Measurements from ENCODE around the gene GOLM1. TPM values are rescaled to one million over a fixed set of nuclear protein-coding genes. Genes with fewer than 3 reads are reported as not detected.
"Not testable (repeated sequence)": the region's sequence is repeated elsewhere in the genome, so short reads cannot be mapped to it uniquely, and the experiment has no call there.

GOLM1 gene, protein sequence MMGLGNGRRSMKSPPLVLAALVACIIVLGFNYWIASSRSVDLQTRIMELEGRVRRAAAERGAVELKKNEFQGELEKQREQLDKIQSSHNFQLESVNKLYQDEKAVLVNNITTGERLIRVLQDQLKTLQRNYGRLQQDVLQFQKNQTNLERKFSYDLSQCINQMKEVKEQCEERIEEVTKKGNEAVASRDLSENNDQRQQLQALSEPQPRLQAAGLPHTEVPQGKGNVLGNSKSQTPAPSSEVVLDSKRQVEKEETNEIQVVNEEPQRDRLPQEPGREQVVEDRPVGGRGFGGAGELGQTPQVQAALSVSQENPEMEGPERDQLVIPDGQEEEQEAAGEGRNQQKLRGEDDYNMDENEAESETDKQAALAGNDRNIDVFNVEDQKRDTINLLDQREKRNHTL
- 44.4 and 57.4 TPM in 2 replicates for total RNA-seq (2014; rRNA removed; shearing (Covaris generic); ENCODE audit: low replicate concordance)

DNA sequence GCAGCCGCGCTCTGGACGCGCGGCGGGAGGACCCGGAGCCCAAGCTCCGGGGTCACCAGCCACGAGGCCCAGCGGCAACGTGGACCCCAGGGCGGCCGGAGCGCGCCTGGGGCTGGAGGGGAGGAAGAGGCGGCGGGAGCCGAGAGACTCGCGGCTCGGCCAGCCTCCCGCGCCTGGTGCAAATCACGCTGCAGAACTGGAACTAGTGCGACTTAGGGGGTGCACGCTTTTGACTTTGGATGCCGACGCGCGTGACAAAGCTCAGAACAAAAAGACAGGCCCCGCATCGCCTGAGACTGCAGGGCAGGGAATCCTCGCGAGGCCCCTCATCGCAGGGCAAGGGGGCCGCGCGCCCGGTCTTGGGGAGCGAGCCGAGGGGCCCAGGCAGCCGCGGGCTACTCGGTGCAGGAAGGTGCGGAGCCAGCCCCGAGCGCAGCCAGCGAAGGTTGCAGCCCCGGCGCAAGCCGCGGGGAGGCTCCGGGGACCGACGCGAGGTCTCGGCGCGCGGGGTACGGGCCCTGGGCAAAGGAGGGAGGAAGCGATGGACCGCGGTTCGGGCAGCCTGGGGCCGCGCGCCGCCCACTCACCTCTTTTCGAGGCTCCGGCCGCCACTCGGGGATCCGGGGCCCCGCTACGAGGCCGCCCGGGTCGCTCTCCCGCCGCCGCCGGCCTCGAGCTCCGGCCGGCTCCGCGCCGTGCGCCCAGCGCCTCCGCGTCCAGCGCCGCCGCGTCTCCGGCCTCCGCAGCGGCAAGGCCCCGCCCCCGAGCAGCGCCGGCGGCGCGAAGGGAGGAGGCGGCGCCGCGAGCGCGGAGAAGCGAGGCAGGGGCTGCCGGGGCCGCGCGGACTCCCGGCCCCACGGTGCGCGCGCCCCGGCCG lies at the start of gene GOLM1:
Gene GOLM1 (minus strand): TSS at position 735 of the 877 bp plus-strand sequence. CDS start 20,238 bp downstream, outside the sequence.
- in situ Hi-C loops (cut with HindIII; ENCODE audit: low pct_unique_long_range_greater_than_20kb, low sequenced_read_pairs): no loop called here
- DNase-seq (ENCODE audit: low read depth): peak; percentile 68

DNA sequence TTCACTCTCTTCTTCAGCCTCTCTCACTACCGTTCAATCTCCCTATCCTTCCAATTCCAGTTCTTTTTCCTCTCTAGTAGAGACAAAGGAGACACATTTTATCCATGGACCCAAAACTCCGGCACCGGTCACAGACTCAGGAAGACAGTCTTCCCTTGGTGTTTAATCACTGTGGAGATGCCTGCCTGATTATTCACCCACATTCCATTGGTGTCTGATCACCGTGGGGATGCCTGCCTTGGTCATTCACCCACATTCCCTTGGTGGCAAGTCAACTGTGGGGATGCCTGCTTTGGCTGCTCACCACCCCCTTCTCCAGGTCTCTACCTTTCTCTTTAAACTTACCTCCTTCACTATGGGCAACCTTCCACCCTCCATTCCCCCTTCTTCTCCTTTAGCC lies 47.3 kb upstream of the GOLM1 start:
- DNase-seq (ENCODE audit: low read depth); in situ Hi-C loops (cut with HindIII; ENCODE audit: low pct_unique_long_range_greater_than_20kb, low sequenced_read_pairs): not testable (repeated sequence)

DNA sequence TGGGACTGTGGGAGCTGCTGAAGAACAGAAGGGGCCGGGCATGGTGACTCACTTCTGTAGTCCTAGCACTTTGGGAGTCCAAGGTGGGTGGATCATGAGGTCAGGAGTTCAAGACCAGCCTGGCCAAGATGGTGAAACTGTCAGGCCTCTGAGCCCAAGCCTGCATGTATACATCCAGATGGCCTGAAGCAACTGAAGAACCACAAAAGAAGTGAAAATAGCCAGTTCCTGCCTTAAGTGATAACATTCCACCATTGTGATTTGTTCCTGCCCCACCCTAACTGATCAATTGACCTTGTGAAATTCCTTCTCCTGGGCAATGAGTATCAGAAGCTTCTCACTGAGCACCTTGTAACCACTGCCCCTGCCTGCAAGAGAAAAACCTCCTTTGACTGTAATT lies 46.6 kb upstream of the GOLM1 start:
- in situ Hi-C loops (cut with HindIII; ENCODE audit: low pct_unique_long_range_greater_than_20kb, low sequenced_read_pairs); DNase-seq (ENCODE audit: low read depth): not testable (repeated sequence)

DNA sequence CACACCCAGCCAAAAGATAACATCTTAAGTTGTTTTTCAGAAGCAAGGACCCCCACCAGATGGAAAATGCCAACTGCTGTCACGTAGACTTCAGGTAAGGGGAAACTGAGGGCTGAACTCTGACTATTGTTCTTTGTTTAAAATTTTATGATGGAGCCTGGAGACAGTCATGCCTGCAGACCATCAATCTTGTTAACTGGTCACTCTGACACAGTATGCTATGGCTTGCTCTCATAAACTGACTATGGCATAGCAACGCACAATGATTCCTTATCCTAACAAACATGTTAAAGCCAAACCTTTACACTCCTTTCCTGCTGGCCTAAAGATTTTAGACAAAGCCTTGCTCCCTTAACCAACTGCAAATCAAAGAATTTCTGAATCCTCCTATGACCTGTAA lies 43.6 kb upstream of the GOLM1 start:
- in situ Hi-C loops (cut with HindIII; ENCODE audit: low pct_unique_long_range_greater_than_20kb, low sequenced_read_pairs): no loop called here
- no peak for DNase-seq (ENCODE audit: low read depth)

DNA sequence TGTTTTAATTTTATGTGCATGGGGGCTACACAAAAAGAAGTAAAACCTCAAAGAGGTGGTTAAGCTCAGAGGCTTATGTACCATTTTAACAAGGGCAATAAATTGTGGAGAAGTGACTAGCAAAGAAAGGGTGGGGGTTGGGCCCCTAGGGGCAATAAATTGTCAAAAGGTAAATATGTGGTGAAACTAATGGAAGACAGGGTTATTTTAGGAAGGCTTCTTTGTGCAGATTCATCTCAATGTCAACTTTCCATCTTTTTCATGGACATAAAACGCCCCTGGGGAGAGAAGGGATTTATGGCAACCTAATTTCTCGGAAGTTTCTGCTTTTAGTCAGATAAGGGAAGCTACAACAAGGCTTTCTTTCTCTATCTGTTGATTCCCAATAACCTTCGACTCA lies 42.5 kb upstream of the GOLM1 start:
- in situ Hi-C loops (cut with HindIII; ENCODE audit: low pct_unique_long_range_greater_than_20kb, low sequenced_read_pairs): no loop called here
- DNase-seq (ENCODE audit: low read depth): no peak

DNA sequence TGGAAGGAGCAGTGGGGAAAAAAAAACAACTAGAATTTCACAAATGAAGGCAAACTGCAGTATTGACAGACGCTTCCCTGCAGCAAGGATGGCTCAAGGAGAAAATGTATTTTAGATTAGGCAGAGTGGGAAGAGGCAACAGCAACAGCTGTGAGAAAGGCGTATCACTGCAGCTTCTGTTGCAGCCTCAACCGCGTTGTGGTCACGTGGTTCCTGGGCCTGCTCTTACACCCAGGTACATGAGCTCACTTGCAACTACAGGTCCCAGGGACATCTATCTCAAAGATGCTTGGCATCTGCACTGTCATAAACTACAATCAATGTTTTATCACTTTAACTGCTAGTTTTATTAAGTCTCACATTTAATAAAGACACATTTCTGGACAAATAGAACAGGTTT lies 36.0 kb upstream of the GOLM1 start:
- no peak for DNase-seq (ENCODE audit: low read depth)
- in situ Hi-C loops (cut with HindIII; ENCODE audit: low pct_unique_long_range_greater_than_20kb, low sequenced_read_pairs): no loop called here

DNA sequence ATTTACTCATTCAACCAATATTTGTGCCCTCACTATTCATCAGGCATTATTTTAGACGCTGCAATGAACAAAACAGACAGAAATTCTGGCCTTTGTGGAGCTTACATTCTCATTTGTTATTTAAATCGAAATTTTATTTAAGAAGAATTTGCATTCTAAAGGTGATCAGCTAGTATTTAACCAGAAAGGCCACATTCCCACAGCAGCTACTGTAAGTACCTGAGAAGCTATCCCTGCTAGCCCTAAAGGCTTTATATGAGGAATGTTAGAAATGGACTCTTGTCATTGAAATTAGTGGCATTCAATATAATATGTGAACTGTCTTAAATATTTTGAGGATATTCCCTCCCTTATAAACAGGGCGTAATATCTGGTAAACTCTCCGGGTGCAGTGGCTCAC lies 35.0 kb upstream of the GOLM1 start:
- no peak for DNase-seq (ENCODE audit: low read depth)
- in situ Hi-C loops (cut with HindIII; ENCODE audit: low pct_unique_long_range_greater_than_20kb, low sequenced_read_pairs): no loop called here

DNA sequence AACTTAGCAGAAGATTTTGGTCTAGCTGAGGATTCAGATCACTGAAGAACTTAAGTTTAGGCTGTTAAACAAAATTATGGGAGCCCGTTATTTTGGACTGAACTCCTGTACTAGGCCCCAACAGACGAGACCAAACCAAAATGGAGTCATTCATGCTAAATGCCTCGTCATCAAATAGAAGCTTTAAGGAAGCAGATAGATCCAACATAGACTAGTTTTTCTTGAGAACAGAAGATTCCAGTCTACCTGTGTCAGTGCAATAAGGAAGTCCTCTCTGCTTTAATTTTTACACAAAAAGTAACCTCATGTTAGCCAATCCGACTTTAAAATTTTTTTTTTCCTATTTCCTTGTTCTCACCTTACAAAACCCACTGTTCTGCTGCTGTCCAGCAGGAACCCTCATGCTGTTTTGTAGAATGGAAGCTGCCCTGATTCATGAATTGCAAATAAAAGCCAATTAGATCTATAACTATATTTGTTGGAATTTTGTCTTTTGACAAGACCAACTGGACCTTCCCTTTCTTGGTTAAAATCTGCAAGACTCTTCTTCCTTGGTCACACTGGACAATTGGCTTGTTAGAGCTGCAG lies 29.0 kb upstream of the GOLM1 start:
- in situ Hi-C loops (cut with HindIII; ENCODE audit: low pct_unique_long_range_greater_than_20kb, low sequenced_read_pairs): no loop called here
- DNase-seq (ENCODE audit: low read depth): peak; percentile 10

DNA sequence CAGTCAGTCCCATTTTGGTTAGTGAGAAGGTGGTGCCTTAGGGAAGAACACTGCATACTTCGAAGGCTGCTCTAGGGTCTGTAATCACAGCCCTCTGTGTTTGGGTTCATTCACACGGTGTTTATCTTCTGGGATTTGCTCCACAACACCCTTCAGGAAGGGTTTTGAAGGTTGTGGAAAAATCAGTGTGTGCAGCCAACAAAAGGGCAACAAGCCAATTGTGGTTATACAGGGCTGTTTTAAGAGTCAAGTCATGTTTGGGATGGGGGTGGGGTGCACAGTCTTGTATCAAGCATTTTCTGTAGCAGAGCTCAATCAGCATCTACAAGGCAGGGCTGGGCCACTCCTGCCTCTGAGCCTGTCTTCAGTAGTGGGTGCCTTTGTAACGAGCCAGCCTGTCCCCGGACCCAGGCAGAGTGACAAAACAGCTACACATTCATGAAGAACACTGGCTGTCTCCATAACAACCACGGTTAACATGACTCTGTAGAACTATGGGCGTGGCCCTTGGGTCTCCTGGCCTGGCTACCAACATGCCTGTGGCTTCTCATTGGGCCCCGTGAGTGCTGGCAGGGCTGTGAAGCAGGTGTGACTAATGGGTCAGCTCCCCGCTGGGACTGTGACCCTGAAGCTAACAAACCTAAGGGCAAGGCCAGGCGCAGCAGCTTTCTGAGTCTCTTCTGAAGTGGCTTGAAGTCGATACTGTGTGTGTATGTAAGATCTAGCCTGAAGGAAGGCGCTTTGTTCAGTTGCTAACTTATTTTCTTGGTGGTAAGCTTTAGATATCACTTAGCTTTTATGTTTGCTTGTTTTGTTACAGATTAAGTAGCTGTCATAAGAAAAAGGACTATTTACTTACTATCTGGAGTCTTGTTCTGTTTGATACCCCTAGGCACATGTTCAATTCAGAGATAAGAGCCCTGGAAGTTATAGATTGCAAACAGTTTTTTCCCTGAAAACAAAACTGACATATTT lies 27.9 kb upstream of the GOLM1 start:
- in situ Hi-C loops (cut with HindIII; ENCODE audit: low pct_unique_long_range_greater_than_20kb, low sequenced_read_pairs): no loop called here
- DNase-seq (ENCODE audit: low read depth): peak; percentile 97

DNA sequence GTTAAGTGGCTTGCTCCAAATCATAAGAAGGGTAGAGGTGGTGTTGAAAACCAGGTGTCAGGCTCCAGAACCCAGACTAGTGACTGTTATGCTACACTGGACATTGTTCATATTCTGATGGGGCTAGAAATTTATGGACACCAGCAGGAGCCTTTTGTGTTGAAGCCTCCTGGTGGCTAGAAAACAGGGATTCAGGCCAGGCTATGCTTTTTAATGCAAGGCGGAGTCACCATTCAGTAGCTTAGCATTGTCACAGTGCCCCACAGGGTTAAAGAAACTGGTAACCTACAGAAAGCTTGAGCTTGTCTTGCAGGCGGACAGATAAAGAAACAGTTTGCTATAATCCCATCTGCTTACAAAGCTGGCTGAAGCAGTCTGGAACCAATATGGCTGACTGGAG lies 23.0 kb upstream of the GOLM1 start:
- no peak for DNase-seq (ENCODE audit: low read depth)
- in situ Hi-C loops (cut with HindIII; ENCODE audit: low pct_unique_long_range_greater_than_20kb, low sequenced_read_pairs): no loop called here

DNA sequence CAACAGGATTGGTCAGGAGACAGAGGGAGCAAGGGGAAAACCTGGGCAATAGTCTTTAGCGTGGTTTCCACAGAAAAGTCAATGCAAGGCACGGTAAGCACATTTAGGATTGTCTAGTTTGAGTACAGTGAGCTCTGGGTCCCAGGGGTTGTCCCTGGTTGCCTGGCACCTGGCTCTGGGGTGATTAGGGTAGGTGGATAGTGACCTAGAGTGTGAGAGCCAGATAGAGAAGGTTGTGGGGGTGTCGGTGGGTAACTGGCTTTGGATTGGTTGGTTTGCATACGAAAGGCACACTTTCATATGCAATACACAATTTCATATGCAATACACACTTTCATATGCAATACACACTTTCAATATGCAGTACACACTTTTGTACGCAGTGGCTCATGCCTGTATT lies 20.1 kb upstream of the GOLM1 start:
- no peak for DNase-seq (ENCODE audit: low read depth)
- in situ Hi-C loops (cut with HindIII; ENCODE audit: low pct_unique_long_range_greater_than_20kb, low sequenced_read_pairs): no loop called here

DNA sequence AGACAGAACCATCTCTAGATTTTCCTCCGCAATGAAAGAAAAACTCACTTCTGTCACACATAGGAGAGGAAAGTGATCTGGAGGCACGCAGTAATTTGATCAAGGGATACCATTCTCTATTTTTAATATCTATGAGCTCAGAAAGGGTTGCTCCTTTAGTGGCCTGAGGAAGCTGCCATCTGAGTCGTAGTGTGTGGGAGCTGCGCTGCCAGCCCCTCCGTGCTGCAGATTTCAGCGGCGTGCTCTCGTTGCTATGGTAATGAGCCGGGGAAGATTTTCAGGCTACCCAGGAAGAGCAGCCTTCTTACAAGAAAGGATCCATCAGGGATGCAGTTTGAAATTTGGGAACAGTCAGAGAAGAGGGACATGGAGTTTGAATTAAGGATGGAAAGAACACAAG lies 17.1 kb upstream of the GOLM1 start:
- no peak for DNase-seq (ENCODE audit: low read depth)
- in situ Hi-C loops (cut with HindIII; ENCODE audit: low pct_unique_long_range_greater_than_20kb, low sequenced_read_pairs): no loop called here

DNA sequence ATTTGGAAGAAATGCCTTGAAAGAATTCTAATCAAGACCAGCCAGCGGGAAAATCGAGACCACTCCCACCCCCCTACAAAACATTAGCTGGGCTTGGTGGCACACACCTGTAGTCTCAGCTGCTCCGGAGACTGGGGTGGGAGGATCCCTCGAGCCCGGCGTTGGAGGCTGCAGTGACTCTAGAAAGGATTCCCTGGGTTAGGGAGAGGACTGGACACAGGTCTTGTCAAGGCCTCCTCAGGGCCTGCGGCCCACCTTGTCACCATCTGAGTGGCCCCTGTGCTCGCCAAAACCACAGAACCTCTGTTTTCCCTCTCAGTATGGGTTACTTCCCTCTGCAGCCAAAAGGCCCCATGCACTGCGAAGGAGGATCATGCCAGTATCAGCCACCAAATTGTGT lies 16.5 kb upstream of the GOLM1 start:
- DNase-seq (ENCODE audit: low read depth): no peak
- in situ Hi-C loops (cut with HindIII; ENCODE audit: low pct_unique_long_range_greater_than_20kb, low sequenced_read_pairs): no loop called here

DNA sequence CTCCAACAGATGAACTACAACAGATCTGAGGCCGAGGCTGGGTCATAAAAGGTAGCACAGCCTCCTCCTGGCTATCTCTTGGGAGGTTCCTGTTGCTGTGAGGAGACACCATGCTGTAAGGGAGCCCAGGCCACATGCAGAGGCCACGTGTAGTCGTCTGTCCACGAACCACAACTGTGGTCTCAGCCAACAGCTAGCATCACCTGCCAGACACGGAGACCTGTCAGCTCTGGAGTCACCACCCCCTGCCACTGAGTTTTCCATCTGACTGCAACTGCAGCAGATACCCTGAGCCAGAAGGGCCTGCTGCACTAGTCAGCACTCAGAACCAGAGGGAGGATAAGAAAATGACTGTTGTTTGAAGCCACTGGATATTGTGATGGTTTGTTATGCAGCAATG lies 12.7 kb upstream of the GOLM1 start:
- DNase-seq (ENCODE audit: low read depth): no peak
- in situ Hi-C loops (cut with HindIII; ENCODE audit: low pct_unique_long_range_greater_than_20kb, low sequenced_read_pairs): no loop called here

DNA sequence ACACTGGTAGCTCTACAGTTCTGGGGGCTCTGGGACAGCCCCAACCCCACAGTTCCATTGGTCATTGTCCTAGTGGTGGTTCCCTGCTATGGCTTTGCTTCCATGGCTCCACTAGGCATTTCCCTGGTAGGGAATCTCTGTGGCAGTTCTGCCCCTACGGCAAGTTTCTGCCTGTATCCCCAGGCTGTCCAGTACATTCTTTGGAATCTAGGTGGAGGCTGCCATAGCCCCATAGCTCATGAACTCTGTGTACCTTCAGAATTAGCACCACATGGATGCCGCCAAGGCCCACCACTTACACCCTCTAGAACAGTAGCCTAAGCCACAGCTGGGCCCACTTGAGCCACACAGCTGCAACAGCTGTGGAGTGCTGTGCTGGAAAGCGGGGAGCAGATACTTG lies 3.3 kb upstream of the GOLM1 start:
- in situ Hi-C loops (cut with HindIII; ENCODE audit: low pct_unique_long_range_greater_than_20kb, low sequenced_read_pairs): no loop called here
- DNase-seq (ENCODE audit: low read depth): no peak

DNA sequence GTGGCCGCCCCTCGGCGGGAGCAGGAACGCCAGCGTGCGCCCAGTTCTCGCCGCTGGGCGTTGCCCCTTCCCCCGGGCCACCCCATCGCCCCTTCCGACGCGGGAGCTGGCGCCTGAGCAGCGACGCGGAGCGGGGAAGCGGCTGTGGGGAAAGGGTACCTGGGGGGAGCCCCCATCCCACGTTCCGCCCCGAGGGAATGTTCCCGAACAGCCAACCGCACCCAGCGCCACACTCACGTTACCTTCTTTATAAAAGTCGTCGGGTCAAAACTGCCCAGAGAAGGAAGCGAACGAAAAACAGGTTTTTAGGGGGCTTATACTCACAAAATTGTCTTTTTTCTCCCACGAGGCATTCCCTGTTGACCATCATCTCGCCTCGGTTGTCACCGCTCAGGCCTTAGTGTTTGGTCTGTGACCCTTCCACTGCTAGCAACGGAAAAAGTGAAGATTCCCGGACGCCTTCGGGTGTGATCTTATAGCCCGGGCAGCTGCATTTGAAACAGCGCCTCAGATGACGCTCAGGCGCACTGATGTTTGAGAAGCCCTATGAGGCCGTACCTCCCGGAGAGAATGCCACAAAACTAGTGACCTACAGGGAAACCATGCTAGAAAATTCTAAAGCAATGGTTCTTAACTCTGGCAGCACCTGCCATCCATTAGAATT lies 475 bp upstream of the GOLM1 start:
- DNase-seq (ENCODE audit: low read depth): peak; percentile 30
- in situ Hi-C loops (cut with HindIII; ENCODE audit: low pct_unique_long_range_greater_than_20kb, low sequenced_read_pairs): no loop called here

DNA sequence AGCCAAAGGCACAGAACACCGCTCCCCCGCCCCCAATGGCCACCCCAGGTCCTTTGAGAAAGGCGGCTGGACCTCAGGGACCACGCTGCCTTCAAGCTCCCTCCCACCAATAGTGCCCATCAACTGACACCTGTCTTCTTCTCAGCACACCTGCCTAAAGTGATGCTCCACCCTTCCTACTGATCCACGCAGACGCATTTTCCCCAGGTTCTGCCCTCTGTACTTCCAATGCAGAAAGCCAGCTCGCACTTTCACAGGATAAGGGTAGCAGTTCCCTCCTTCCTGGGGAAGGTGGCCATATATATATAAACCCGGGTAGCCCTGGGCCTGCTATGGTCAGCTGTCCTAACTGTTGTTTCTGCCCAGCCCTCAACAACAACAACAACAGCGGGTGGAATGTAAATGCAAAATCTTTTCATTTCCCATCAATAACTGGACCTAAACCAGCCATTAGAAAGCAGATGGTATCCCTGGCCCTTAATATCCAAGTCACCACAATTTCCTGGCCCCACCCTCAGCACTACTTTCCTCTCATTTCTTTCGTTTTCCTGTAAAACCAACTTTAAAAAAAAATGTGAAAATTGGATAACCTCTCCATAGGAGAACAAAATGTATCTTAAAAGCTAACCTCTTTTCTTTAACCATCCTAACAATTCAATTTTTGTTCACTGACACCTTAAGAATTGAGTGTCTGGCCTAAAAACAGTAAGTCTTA lies 1.7 kb downstream of the GOLM1 start:
- DNase-seq (ENCODE audit: low read depth): no peak
- in situ Hi-C loops (cut with HindIII; ENCODE audit: low pct_unique_long_range_greater_than_20kb, low sequenced_read_pairs): no loop called here
